ENCODE results near the gene CBR3.
"Not testable (repeated sequence)": the region's sequence is repeated elsewhere in the genome, so short reads cannot be mapped to it uniquely, and the experiment has no call there.

The CBR3 gene

GRCh38 chr21:36127250-36127904 lies 7.5 kb upstream of the CBR3 start:
- no peak for DNase-seq (ENCODE audit: low read depth)
- no peak overlapping the region for H3K4me3 ChIP-seq (ENCODE audit: low read depth, low read length)
- TF ChIP-seq CTCF (conservative IDR thresholded peaks at IDR 0.05; ENCODE audit: low read depth, low read length) = no peak

GRCh38 chr21:36127977-36128376 lies 6.9 kb upstream of the CBR3 start:
- no peak for DNase-seq (ENCODE audit: low read depth)
- H3K4me3 ChIP-seq (ENCODE audit: low read depth, low read length) = no peak overlapping the region
- no peak for TF ChIP-seq CTCF (conservative IDR thresholded peaks at IDR 0.05; ENCODE audit: low read depth, low read length)

GRCh38 chr21:36129219-36129618 lies 5.7 kb upstream of the CBR3 start:
- TF ChIP-seq CTCF (conservative IDR thresholded peaks at IDR 0.05; ENCODE audit: low read depth, low read length) = no peak
- DNase-seq (ENCODE audit: low read depth) = no peak
- H3K4me3 ChIP-seq (ENCODE audit: low read depth, low read length) = no peak overlapping the region

- H3K4me3 ChIP-seq (ENCODE audit: low read depth, low read length) = peak overlapping the region; percentile 34
- not testable (repeated sequence) for DNase-seq (ENCODE audit: low read depth)
These were observed 4.5 kb upstream of the CBR3 start for GRCh38 chr21:36130414-36130762.

GRCh38 chr21:36130839-36131238 lies 4.0 kb upstream of the CBR3 start:
- not testable (repeated sequence) for DNase-seq (ENCODE audit: low read depth); H3K4me3 ChIP-seq (ENCODE audit: low read depth, low read length)

- DNase-seq (ENCODE audit: low read depth) = no peak
- no peak for TF ChIP-seq CTCF (conservative IDR thresholded peaks at IDR 0.05; ENCODE audit: low read depth, low read length)
- no peak overlapping the region for H3K4me3 ChIP-seq (ENCODE audit: low read depth, low read length)
These were observed 2.2 kb upstream of the CBR3 start for GRCh38 chr21:36132696-36133095.

- H3K4me3 ChIP-seq (ENCODE audit: low read depth, low read length) = peak overlapping the region; percentile 71
- no peak for TF ChIP-seq CTCF (conservative IDR thresholded peaks at IDR 0.05; ENCODE audit: low read depth, low read length)
- DNase-seq (ENCODE audit: low read depth) = peak; percentile 80
These were observed 668 bp downstream of the CBR3 start for GRCh38 chr21:36135391-36136102.

- DNase-seq (ENCODE audit: low read depth); H3K4me3 ChIP-seq (ENCODE audit: low read depth, low read length): not testable (repeated sequence)
These were observed 4.9 kb downstream of the CBR3 start for GRCh38 chr21:36139791-36140190.

Measured in choroid plexus epithelial cell (primary cell).